ENCODE measurements around the gene UBE2H.
A peak's percentile ranks its signal among the peaks of the same experiment; 100 is the strongest.

Gene UBE2H

GRCh38 chr7:129950191-129950932 lies 2.4 kb downstream of the UBE2H start:
- no peak for DNase-seq

- DNase-seq = no peak
These were observed 3.2 kb downstream of the UBE2H start for GRCh38 chr7:129949292-129950133.

GRCh38 chr7:129948877-129949291 lies 3.9 kb downstream of the UBE2H start:
- peak; percentile 96 for DNase-seq

GRCh38 chr7:129948338-129948737 lies 4.4 kb downstream of the UBE2H start:
- DNase-seq = no peak

GRCh38 chr7:129947701-129948100 lies 5.1 kb downstream of the UBE2H start:
- no peak for DNase-seq

- DNase-seq = no peak
These were observed 5.7 kb downstream of the UBE2H start for GRCh38 chr7:129947049-129947448.

- no peak for DNase-seq
These were observed 6.5 kb downstream of the UBE2H start for GRCh38 chr7:129946282-129946681.

GRCh38 chr7:129943352-129943751 lies 9.4 kb downstream of the UBE2H start:
- DNase-seq = no peak

- no peak for DNase-seq
These were observed 12.4 kb downstream of the UBE2H start for GRCh38 chr7:129940329-129940728.

- DNase-seq = no peak
These were observed 12.9 kb downstream of the UBE2H start for GRCh38 chr7:129939881-129940280.

GRCh38 chr7:129933627-129934026 lies 19.1 kb downstream of the UBE2H start:
- DNase-seq = no peak

GRCh38 chr7:129926618-129927017 lies 26.1 kb downstream of the UBE2H start:
- DNase-seq = no peak

- no peak for DNase-seq
These were observed 27.3 kb downstream of the UBE2H start for GRCh38 chr7:129925416-129926002.

- DNase-seq = no peak
These were observed 28.2 kb downstream of the UBE2H start for GRCh38 chr7:129924602-129925001.

GRCh38 chr7:129923709-129924108 lies 29.1 kb downstream of the UBE2H start:
- DNase-seq = no peak

- no peak for DNase-seq
These were observed 33.3 kb downstream of the UBE2H start for GRCh38 chr7:129919492-129919891.

GRCh38 chr7:129918922-129919321 lies 33.8 kb downstream of the UBE2H start:
- no peak for DNase-seq

GRCh38 chr7:129917934-129918333 lies 34.8 kb downstream of the UBE2H start:
- no peak for DNase-seq

- DNase-seq = no peak
These were observed 38.1 kb downstream of the UBE2H start for GRCh38 chr7:129914536-129915272.

- DNase-seq = no peak
These were observed 39.3 kb downstream of the UBE2H start for GRCh38 chr7:129913428-129913827.

GRCh38 chr7:129911790-129912189 lies 41.0 kb downstream of the UBE2H start:
- DNase-seq = no peak

GRCh38 chr7:129909669-129910068 lies 43.1 kb downstream of the UBE2H start:
- no peak for DNase-seq

- DNase-seq = no peak
These were observed 44.6 kb downstream of the UBE2H start for GRCh38 chr7:129908181-129908580.

Measured in DMS153 (cell line).